Trophoblast cell (in vitro differentiated cells and primary cell): Measurements from ENCODE around the gene TMSB4X.

ENCODE experiments used
- DNase-seq, 2 donors: peaks; one replicate each; pipeline ENCODE4 v3.0.0-alpha.2; 2016
- H2AFZ ChIP-seq: 2 replicates; pipeline ENCODE4 v1.6.1; 2013; ENCODE audit warnings: low read length, moderate library complexity, mild to moderate bottlenecking; ENCODE audit not compliant: insufficient read depth, poor library complexity
- H2AK5ac ChIP-seq: 2 replicates; pipeline ENCODE4 v1.6.1; 2013; ENCODE audit warnings: mild to moderate bottlenecking, low read length
- H2BK120ac ChIP-seq: 2 replicates; pipeline ENCODE4 v1.6.1; 2013; ENCODE audit warnings: low read length, mild to moderate bottlenecking, moderate library complexity; ENCODE audit not compliant: insufficient read depth, poor library complexity
- H2BK12ac ChIP-seq: 2 replicates; pipeline ENCODE4 v1.6.1; 2013; ENCODE audit warnings: mild to moderate bottlenecking, low read length, moderate library complexity
- H2BK5ac ChIP-seq: 2 replicates; pipeline ENCODE4 v1.6.1; 2013; ENCODE audit warnings: low read length, low read depth, moderate library complexity, mild to moderate bottlenecking; ENCODE audit not compliant: poor library complexity
- H3K14ac ChIP-seq: 2 replicates; pipeline ENCODE4 v1.6.1; 2013; ENCODE audit warnings: mild to moderate bottlenecking, low read length
- H3K18ac ChIP-seq: 2 replicates; pipeline ENCODE4 v1.6.1; 2013; ENCODE audit warnings: mild to moderate bottlenecking, low read length
- H3K23ac ChIP-seq: 2 replicates; pipeline ENCODE4 v1.6.1; 2013; ENCODE audit warnings: low read length
- H3K27ac ChIP-seq: 2 replicates; pipeline ENCODE4 v1.5.1; 2013; ENCODE audit warnings: low read depth, mild to moderate bottlenecking, inconsistent platforms, low read length, moderate library complexity
- H3K27me3 ChIP-seq: 2 replicates; pipeline ENCODE4 v1.6.1; 2013; ENCODE audit warnings: inconsistent platforms, mild to moderate bottlenecking, low read length, moderate library complexity; ENCODE audit not compliant: insufficient read depth
- H3K36me3 ChIP-seq, 2 experiments: 1 replicate in 1 of 2; 2 replicates in 1 of 2; pipeline ENCODE4 v1.6.1; 2013; ENCODE audit warnings: low read length in 2 of 2, mild to moderate bottlenecking in 2 of 2, moderate library complexity in 1 of 2; ENCODE audit not compliant: insufficient read depth in 2 of 2, control insufficient read depth in 1 of 2
- H3K4ac ChIP-seq: 2 replicates; pipeline ENCODE4 v1.6.1; 2013; ENCODE audit warnings: low read depth, mild to moderate bottlenecking, low read length, moderate library complexity
- H3K4me1 ChIP-seq, 2 experiments: 1 replicate in 1 of 2; 2 replicates in 1 of 2; pipeline ENCODE4 v1.6.1; 2013; ENCODE audit warnings: low read length in 2 of 2, mild to moderate bottlenecking in 2 of 2, moderate library complexity in 1 of 2; ENCODE audit not compliant: insufficient read depth in 2 of 2, control insufficient read depth in 1 of 2
- H3K4me2 ChIP-seq: 2 replicates; pipeline ENCODE4 v1.6.1; 2013; ENCODE audit warnings: inconsistent platforms, mild to moderate bottlenecking, low read length, moderate library complexity
- H3K4me3 ChIP-seq: 2 replicates; pipeline ENCODE4 v1.5.1; 2013; ENCODE audit warnings: mild to moderate bottlenecking, low read depth, low read length, inconsistent platforms
- H3K79me1 ChIP-seq: one replicate; pipeline ENCODE4 v1.6.1; 2013; ENCODE audit warnings: low read length
- H3K79me2 ChIP-seq: 2 replicates; pipeline ENCODE4 v1.6.1; 2013; ENCODE audit warnings: low read length, mild to moderate bottlenecking; ENCODE audit not compliant: control insufficient read depth, insufficient read depth, poor library complexity
- H3K9ac ChIP-seq: 2 replicates; pipeline ENCODE4 v1.6.1; 2013; ENCODE audit warnings: mild to moderate bottlenecking, low read length
- H3K9me3 ChIP-seq: 2 replicates; pipeline ENCODE4 v1.6.1; 2013; ENCODE audit warnings: low read depth, mild to moderate bottlenecking, control low read depth, inconsistent platforms, low read length; ENCODE audit not compliant: insufficient read depth
- H4K12ac ChIP-seq: 2 replicates; pipeline ENCODE4 v1.6.1; 2013; ENCODE audit warnings: low read depth, mild to moderate bottlenecking, low read length, moderate library complexity
- H4K8ac ChIP-seq: 2 replicates; pipeline ENCODE4 v1.6.1; 2013; ENCODE audit warnings: low read depth, mild to moderate bottlenecking, low read length, moderate library complexity
- H4K91ac ChIP-seq: one replicate; pipeline ENCODE4 v1.6.1; 2013; ENCODE audit warnings: low read depth, mild to moderate bottlenecking, low read length, moderate library complexity
- WGBS: extraction: QIAGEN DNeasy Blood & Tissue Kit; methylation state at CpG from one replicate; pipeline ENCODE4 v1.1.7; 2013; ENCODE audit warnings: missing lambda C conversion rate; ENCODE audit not compliant: insufficient read length, insufficient coverage; ENCODE audit errors: extremely low coverage; 5-methylcytosine and 5-hydroxymethylcytosine counted together

Gene TMSB4X

DNA sequence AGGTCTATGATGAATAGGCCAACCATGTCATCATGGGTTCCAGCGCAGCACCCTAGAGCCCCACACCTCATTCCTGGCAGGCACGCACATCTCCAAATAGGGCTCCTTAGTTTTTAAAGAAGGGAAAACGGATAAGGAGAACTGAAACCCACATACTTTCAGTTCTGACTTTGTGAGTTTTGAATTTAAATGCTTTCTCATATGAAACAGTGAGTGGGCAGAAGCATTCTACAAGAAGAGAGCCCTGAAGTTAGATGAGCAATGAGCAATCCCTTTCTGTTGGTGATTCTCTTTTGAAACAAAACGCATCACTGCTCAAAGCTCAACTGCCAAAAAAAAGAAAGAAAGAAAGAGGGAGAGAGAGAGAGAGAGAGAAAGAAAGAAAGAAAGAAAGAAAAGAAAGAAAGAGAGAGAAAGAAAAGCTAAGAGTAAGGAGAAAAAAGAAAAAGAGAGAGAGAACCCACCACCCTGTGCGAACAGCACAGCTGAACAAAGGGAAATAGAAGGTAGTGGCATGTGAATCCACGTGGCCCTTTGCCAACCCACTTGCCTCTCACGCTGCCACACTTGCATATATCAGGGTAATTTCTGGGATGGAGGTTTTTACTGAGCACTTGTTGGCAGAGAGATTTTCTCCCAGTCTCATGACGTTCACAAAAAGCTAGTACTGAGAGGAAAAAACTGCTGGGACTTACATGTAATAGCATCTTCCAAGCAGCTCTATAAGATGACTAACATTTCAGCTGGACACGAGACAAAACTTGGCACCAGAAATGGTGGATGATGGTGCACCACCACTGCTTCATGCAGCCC lies 31.0 kb downstream of the TMSB4X start:
- Histone ChIP-seq H3K27ac (no peak overlapping the region), H3K4me1 (no peaks in the 10 kb centered on the region), H3K4ac (no peak overlapping the region), H2BK5ac (no peak overlapping the region), H4K91ac (no peak overlapping the region), H3K23ac (no peak overlapping the region), H3K4me3 (no peak overlapping the region), H3K79me1 (no peaks in the 10 kb centered on the region), H4K12ac (no peak overlapping the region), H2AFZ (no peak overlapping the region), H2BK12ac (no peak overlapping the region), H3K9ac (no peak overlapping the region), H4K8ac (no peak overlapping the region), H3K14ac (no peak overlapping the region), H3K27me3 (no peaks in the 10 kb centered on the region), H3K9me3 (no peaks in the 10 kb centered on the region), H3K36me3 (no peaks in the 10 kb centered on the region), H3K4me2 (no peak overlapping the region), H2BK120ac (no peak overlapping the region), H2AK5ac (no peak overlapping the region), H3K79me2 (no peaks in the 10 kb centered on the region), H3K18ac (no peak overlapping the region)
- WGBS: no CpG with 5 or more reads among the region's 9 CpGs
- no peak for DNase-seq

DNA sequence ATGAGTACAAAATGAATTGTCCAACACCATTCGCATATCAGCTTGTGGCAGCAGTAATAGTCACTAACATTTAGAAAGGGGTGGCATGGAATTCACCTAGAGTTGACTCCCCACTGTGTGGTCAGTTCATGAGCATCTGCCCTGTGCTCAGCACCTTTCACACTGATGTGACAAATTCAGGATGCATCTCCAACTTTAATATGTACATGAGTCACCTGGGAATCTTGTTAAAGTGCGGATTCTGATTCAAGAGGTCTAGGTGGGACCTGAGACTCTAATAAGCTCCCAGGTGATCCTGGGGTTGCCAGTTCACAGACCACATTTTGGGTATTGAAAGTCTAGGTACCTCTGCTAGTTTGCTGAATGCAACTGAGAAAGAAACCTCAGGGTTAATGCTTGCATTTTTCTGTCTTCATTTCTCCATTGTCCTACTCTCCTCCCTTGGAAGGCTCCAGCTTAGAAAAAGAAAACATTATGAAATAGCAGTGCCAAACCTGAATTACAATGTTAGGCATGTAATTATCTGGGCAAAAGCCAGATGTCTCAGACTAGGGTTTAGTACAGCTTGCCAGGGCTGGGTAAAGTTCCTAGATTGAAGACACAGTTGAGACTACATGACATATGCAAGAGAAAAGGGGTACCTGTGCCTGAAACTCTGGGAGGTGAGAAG lies 32.7 kb downstream of the TMSB4X start:
- no peak overlapping the region for H3K14ac ChIP-seq
- H2BK120ac ChIP-seq: no peak overlapping the region
- H3K36me3 ChIP-seq: no peaks in the 10 kb centered on the region
- no peaks in the 10 kb centered on the region for H3K79me2 ChIP-seq
- no peak overlapping the region for H3K18ac ChIP-seq
- H3K4me1 ChIP-seq: no peaks in the 10 kb centered on the region
- no peak overlapping the region for H3K23ac ChIP-seq
- H3K4ac ChIP-seq: no peak overlapping the region
- no peak overlapping the region for H4K12ac ChIP-seq
- H2BK12ac ChIP-seq: no peak overlapping the region
- H4K8ac ChIP-seq: no peak overlapping the region
- H4K91ac ChIP-seq: no peak overlapping the region
- no peaks in the 10 kb centered on the region for H3K9me3 ChIP-seq
- no peak overlapping the region for H3K4me3 ChIP-seq
- no peak for DNase-seq
- H3K27me3 ChIP-seq: no peaks in the 10 kb centered on the region
- H3K79me1 ChIP-seq: no peaks in the 10 kb centered on the region
- H3K9ac ChIP-seq: no peak overlapping the region
- H3K4me2 ChIP-seq: no peak overlapping the region
- no peak overlapping the region for H2AK5ac ChIP-seq
- H3K27ac ChIP-seq: no peak overlapping the region
- WGBS: no CpG with 5 or more reads among the region's 2 CpGs
- no peak overlapping the region for H2AFZ ChIP-seq
- no peak overlapping the region for H2BK5ac ChIP-seq

DNA sequence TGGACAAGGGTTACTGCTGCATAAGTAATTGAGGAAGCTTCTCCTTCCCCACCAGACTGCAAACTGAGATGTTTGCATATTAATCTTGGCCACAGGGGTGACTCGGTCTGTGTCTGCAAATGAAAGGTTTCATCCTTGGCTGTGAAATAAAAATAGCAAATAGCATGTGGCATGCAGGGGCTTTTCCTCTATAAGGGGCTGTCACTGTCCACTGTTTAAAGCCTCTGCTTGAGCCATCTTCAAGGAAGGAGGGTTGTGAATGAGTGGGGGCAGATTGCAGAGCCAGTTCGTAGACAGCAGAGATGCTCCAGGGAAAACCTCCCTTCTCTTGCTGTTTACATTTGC lies 33.3 kb downstream of the TMSB4X start:
- Histone ChIP-seq H3K4ac (no peak overlapping the region), H4K91ac (no peak overlapping the region), H2AK5ac (no peak overlapping the region), H2AFZ (no peak overlapping the region), H2BK5ac (no peak overlapping the region), H3K9me3 (no peaks in the 10 kb centered on the region), H3K36me3 (no peaks in the 10 kb centered on the region), H3K79me2 (no peaks in the 10 kb centered on the region), H3K14ac (no peak overlapping the region), H3K4me3 (no peak overlapping the region), H2BK120ac (no peak overlapping the region), H3K4me2 (no peak overlapping the region), H3K23ac (no peak overlapping the region), H3K18ac (no peak overlapping the region), H4K8ac (no peak overlapping the region), H3K4me1 (no peaks in the 10 kb centered on the region), H4K12ac (no peak overlapping the region), H3K27ac (no peak overlapping the region), H3K79me1 (no peaks in the 10 kb centered on the region), H2BK12ac (no peak overlapping the region), H3K27me3 (no peaks in the 10 kb centered on the region), H3K9ac (no peak overlapping the region)
- no CpG with 5 or more reads among the region's 2 CpGs for WGBS
- DNase-seq: no peak

GRCh38 chrX:13008851-13009250 lies 33.9 kb downstream of the TMSB4X start:
- H3K27ac ChIP-seq: no peak overlapping the region
- no peak overlapping the region for H2BK5ac ChIP-seq
- no peak overlapping the region for H4K91ac ChIP-seq
- no peaks in the 10 kb centered on the region for H3K79me2 ChIP-seq
- H3K27me3 ChIP-seq: no peaks in the 10 kb centered on the region
- H3K9me3 ChIP-seq: no peaks in the 10 kb centered on the region
- H4K12ac ChIP-seq: no peak overlapping the region
- no peak overlapping the region for H2AFZ ChIP-seq
- no peak for DNase-seq
- no peak overlapping the region for H3K23ac ChIP-seq
- no peak overlapping the region for H2AK5ac ChIP-seq
- no peak overlapping the region for H2BK12ac ChIP-seq
- H3K79me1 ChIP-seq: no peaks in the 10 kb centered on the region
- no peak overlapping the region for H2BK120ac ChIP-seq
- no peak overlapping the region for H4K8ac ChIP-seq
- no CpG with 5 or more reads among the region's 3 CpGs for WGBS
- H3K4me1 ChIP-seq: peaks cover 0 to 2% of the 10 kb centered on the region in 2 experiments
- H3K18ac ChIP-seq: no peak overlapping the region
- H3K36me3 ChIP-seq: no peaks in the 10 kb centered on the region
- no peak overlapping the region for H3K4me2 ChIP-seq
- no peak overlapping the region for H3K14ac ChIP-seq
- H3K9ac ChIP-seq: no peak overlapping the region
- no peak overlapping the region for H3K4me3 ChIP-seq
- no peak overlapping the region for H3K4ac ChIP-seq
